ENCODE data around the gene SLIT3.

Gene SLIT3

DNA sequence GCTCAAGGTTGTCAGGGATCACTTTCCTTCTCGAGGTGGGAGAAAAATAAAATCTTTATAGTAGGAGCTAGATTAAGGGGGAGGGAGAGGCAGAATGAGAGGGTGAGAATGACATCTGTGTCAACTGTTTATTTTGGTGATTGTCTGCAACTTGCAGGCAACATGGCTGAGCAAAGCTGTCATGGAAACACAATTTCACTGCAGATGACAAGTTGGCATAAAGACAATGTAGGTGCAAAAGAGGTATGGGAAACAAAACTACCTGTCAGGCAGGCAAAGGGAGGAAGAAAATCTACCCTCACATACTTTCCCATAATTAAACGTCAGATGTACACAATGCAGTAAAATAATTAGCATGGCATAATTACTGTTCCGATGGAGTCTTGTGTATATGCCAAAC, 167.4 kb downstream of the SLIT3 start:
- TF ChIP-seq, protein P1, sequence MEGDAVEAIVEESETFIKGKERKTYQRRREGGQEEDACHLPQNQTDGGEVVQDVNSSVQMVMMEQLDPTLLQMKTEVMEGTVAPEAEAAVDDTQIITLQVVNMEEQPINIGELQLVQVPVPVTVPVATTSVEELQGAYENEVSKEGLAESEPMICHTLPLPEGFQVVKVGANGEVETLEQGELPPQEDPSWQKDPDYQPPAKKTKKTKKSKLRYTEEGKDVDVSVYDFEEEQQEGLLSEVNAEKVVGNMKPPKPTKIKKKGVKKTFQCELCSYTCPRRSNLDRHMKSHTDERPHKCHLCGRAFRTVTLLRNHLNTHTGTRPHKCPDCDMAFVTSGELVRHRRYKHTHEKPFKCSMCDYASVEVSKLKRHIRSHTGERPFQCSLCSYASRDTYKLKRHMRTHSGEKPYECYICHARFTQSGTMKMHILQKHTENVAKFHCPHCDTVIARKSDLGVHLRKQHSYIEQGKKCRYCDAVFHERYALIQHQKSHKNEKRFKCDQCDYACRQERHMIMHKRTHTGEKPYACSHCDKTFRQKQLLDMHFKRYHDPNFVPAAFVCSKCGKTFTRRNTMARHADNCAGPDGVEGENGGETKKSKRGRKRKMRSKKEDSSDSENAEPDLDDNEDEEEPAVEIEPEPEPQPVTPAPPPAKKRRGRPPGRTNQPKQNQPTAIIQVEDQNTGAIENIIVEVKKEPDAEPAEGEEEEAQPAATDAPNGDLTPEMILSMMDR (IDR thresholded peaks at IDR 0.05; ENCODE audit: insufficient read depth, low read length, poor library complexity, severe bottlenecking) = no peak
- TF ChIP-seq EZH2phosphoT487 (conservative IDR thresholded peaks at IDR 0.05; ENCODE audit: low read length) = no peak
- no peak overlapping the region for H3K4me2 ChIP-seq (ENCODE audit: low read depth, low read length, poor library complexity, severe bottlenecking)

GRCh38 chr5:169132302-169132660, 168.7 kb downstream of the SLIT3 start:
- Histone ChIP-seq H3K27me3 (ENCODE audit: low read length) (no peaks in the 10 kb centered on the region), H3K27ac (ENCODE audit: low read depth, low read length) (no peak overlapping the region), H3F3A (ENCODE audit: insufficient read depth) (no peaks in the 10 kb centered on the region), H3K79me2 (ENCODE audit: insufficient read depth, low read length) (no peaks in the 10 kb centered on the region), H3K9me3 (ENCODE audit: insufficient read depth, low read length) (no peaks in the 10 kb centered on the region), H3K9me2 (replicated peaks; ENCODE audit: insufficient read depth, low read length) (no peaks in the 10 kb centered on the region), H3K4me2 (ENCODE audit: low read depth, low read length, poor library complexity, severe bottlenecking) (no peak overlapping the region), H2AFZ (ENCODE audit: low read depth, low read length, severe bottlenecking) (no peak overlapping the region), H4K20me1 (ENCODE audit: low read depth, low read length) (no peaks in the 10 kb centered on the region), H3K4me3 (ENCODE audit: insufficient read depth, low read length, poor library complexity, severe bottlenecking) (no peak overlapping the region), H3K36me3 (ENCODE audit: low read length) (no peaks in the 10 kb centered on the region), H3K9ac (ENCODE audit: low read length) (no peak overlapping the region)
- TF ChIP-seq EZH2phosphoT487 (conservative IDR thresholded peaks at IDR 0.05; ENCODE audit: low read length) = no peak
- TF ChIP-seq, protein P1 (IDR thresholded peaks at IDR 0.05; ENCODE audit: insufficient read depth, low read length, poor library complexity, severe bottlenecking) = no peak

More for the DNA sequence above, 167.4 kb downstream of the SLIT3 start:
- Histone ChIP-seq H3K9me3 (ENCODE audit: insufficient read depth, low read length) (no peaks in the 10 kb centered on the region), H3K9me2 (replicated peaks; ENCODE audit: insufficient read depth, low read length) (no peaks in the 10 kb centered on the region), H3K36me3 (ENCODE audit: low read length) (no peaks in the 10 kb centered on the region), H2AFZ (ENCODE audit: low read depth, low read length, severe bottlenecking) (no peak overlapping the region), H3K79me2 (ENCODE audit: insufficient read depth, low read length) (no peaks in the 10 kb centered on the region), H3K4me3 (ENCODE audit: insufficient read depth, low read length, poor library complexity, severe bottlenecking) (no peak overlapping the region), H3K27me3 (ENCODE audit: low read length) (no peaks in the 10 kb centered on the region), H4K20me1 (ENCODE audit: low read depth, low read length) (no peaks in the 10 kb centered on the region), H3K9ac (ENCODE audit: low read length) (no peak overlapping the region), H3K27ac (ENCODE audit: low read depth, low read length) (no peak overlapping the region), H3F3A (ENCODE audit: insufficient read depth) (no peaks in the 10 kb centered on the region)

DNA sequence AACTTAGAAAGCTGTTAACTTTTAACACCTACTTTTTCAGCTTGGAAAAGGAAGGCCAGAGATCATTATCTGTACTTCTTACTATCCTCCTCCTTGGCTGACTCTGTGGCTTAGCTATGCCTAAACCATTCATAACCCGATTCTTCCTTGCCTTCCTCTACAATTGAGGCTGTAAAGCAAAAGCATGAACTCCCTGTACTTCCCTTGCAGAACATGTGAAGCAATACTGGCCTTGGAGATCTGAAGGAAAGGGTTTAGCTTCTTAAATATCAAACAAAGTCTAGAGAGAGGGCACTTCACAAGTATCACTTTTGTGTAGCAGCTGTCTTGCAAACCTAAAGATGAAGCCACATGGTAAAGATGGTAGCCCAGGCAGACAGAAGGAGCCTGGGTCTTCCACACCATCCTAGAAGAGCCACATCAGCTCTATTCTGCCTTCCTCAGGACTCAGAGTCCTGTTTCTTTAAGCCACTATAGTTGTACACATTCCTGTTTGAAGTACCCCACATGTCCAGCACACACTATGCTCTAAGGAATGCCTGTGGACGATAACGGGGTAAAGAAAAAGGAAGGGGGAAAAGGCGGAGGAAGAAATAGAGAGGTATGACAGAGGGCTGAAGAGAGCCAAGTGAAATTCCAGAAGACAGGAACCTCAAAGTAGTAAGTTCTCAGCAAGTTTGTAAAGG, 169.2 kb downstream of the SLIT3 start:
- Histone ChIP-seq H3K27ac (ENCODE audit: low read depth, low read length) (no peak overlapping the region), H3K79me2 (ENCODE audit: insufficient read depth, low read length) (no peaks in the 10 kb centered on the region), H2AFZ (ENCODE audit: low read depth, low read length, severe bottlenecking) (no peak overlapping the region), H3K9me3 (ENCODE audit: insufficient read depth, low read length) (no peaks in the 10 kb centered on the region), H3K9ac (ENCODE audit: low read length) (no peak overlapping the region), H3F3A (ENCODE audit: insufficient read depth) (no peaks in the 10 kb centered on the region), H3K4me2 (ENCODE audit: low read depth, low read length, poor library complexity, severe bottlenecking) (no peak overlapping the region), H3K4me3 (ENCODE audit: insufficient read depth, low read length, poor library complexity, severe bottlenecking) (no peak overlapping the region), H3K9me2 (replicated peaks; ENCODE audit: insufficient read depth, low read length) (no peaks in the 10 kb centered on the region), H3K36me3 (ENCODE audit: low read length) (no peaks in the 10 kb centered on the region), H3K27me3 (ENCODE audit: low read length) (no peaks in the 10 kb centered on the region), H4K20me1 (ENCODE audit: low read depth, low read length) (no peaks in the 10 kb centered on the region)
- TF ChIP-seq, protein P1 (IDR thresholded peaks at IDR 0.05; ENCODE audit: insufficient read depth, low read length, poor library complexity, severe bottlenecking) = no peak
- no peak for TF ChIP-seq EZH2phosphoT487 (conservative IDR thresholded peaks at IDR 0.05; ENCODE audit: low read length)

Measured in SU-DHL-6 (cell line).